Measurements from ENCODE around the gene CDH23. TPM values are rescaled to one million over a fixed set of nuclear protein-coding genes. Genes with fewer than 3 reads are reported as not detected.

CDH23 gene
- total and polyA plus RNA-seq, 2 donors (not counting 1 experiment from before 2014, with no cell fraction given) = 0.37 to 0.89 TPM

GRCh38 chr10:71429304-71429703 is 32.6 kb downstream of the CDH23 start:
- TF ChIP-seq CTCF (IDR thresholded peaks at IDR 0.05) (no peak), EZH2 (IDR thresholded peaks at IDR 0.05; ENCODE audit: borderline replicate concordance, insufficient read depth, low read depth, low read length, poor library complexity, severe bottlenecking) (no peak)
- Mint-ChIP-seq H3K4me1 (no peaks in the 10 kb centered on the region), H3K9me3 (ENCODE audit: insufficient read depth) (no peaks in the 10 kb centered on the region), H3K27ac (no peak overlapping the region), H3K4me3 (no peak overlapping the region), H3K27me3 (peaks cover 30% of the 10 kb centered on the region)
- H3K79me2 ChIP-seq (ENCODE audit: control insufficient read depth, insufficient read depth, low read length) = no peaks in the 10 kb centered on the region
- H3K9ac ChIP-seq (ENCODE audit: low read length) = no peak overlapping the region
- no peaks in the 10 kb centered on the region for H4K20me1 ChIP-seq (ENCODE audit: control insufficient read depth, insufficient read depth, low read length, poor library complexity, severe bottlenecking)
- no peaks in the 10 kb centered on the region for H3K4me1 ChIP-seq (ENCODE audit: control insufficient read depth in 2 of 2, insufficient read depth in 2 of 2, low read length in 2 of 2)
- H3K27ac ChIP-seq (ENCODE audit: low read length in 2 of 2) = no peak overlapping the region
- H3K4me2 ChIP-seq (replicated peaks; ENCODE audit: low read depth, low read length, poor library complexity, severe bottlenecking) = no peak overlapping the region
- ChIA-PET POLR2A (no interaction called here), CTCF (interaction anchor here (1.3 kb wide), 1 partner anchor 140 kb away, joined by 3 read pairs; no protein-coding TSS in a partner anchor)
- peaks cover 0 to 4% (median 0%) of the 10 kb centered on the region in 3 donors for H3K9me3 ChIP-seq (ENCODE audit: control extremely low read depth in 1 of 3, control insufficient read depth in 2 of 3, insufficient read depth in 1 of 3, low read length in 2 of 3)
- H3K4me3 ChIP-seq (ENCODE audit: control extremely low read depth in 1 of 5, extremely low read depth in 1 of 5, insufficient read depth in 1 of 5, low read depth in 2 of 5, low read length in 4 of 5) = no peak overlapping the region
- peaks cover 0 to 6% (median 0%) of the 10 kb centered on the region in 4 experiments for H3K27me3 ChIP-seq (replicated peaks in 1 of 4; ENCODE audit: control extremely low read depth in 1 of 4, control insufficient read depth in 3 of 4, insufficient read depth in 4 of 4, low read length in 3 of 4)
- no peak overlapping the region for H2AFZ ChIP-seq (ENCODE audit: insufficient read depth, low read depth, low read length, poor library complexity, severe bottlenecking)
- ATAC-seq (ENCODE audit: low read depth) (no peak), DNase-seq (no peak)
- WGBS (ENCODE audit: insufficient coverage) = 92% methylated on average over 8 of the region's 8 CpGs
- intact Hi-C loops (cut with micrococcal nuclease) = no loop called here
- H3K36me3 ChIP-seq (replicated peaks in 1 of 2; ENCODE audit: control extremely low read depth in 1 of 2, control insufficient read depth in 1 of 2, extremely low read depth in 1 of 2, insufficient read depth in 2 of 2, low read length in 1 of 2) = no peaks in the 10 kb centered on the region

- no peak overlapping the region for H3K4me3 Mint-ChIP-seq
- no peak overlapping the region for H3K9ac ChIP-seq (ENCODE audit: low read length)
- no peak for TF ChIP-seq CTCF (IDR thresholded peaks at IDR 0.05)
- no peak for TF ChIP-seq EZH2 (IDR thresholded peaks at IDR 0.05; ENCODE audit: borderline replicate concordance, insufficient read depth, low read depth, low read length, poor library complexity, severe bottlenecking)
- H3K79me2 ChIP-seq (ENCODE audit: control insufficient read depth, insufficient read depth, low read length) = no peaks in the 10 kb centered on the region
- no peaks in the 10 kb centered on the region for H3K9me3 Mint-ChIP-seq (ENCODE audit: insufficient read depth)
- ATAC-seq (ENCODE audit: low read depth) = no peak
- H4K20me1 ChIP-seq (ENCODE audit: control insufficient read depth, insufficient read depth, low read length, poor library complexity, severe bottlenecking) = no peaks in the 10 kb centered on the region
- no peaks in the 10 kb centered on the region for H3K27me3 ChIP-seq (replicated peaks in 1 of 4; ENCODE audit: control extremely low read depth in 1 of 4, control insufficient read depth in 3 of 4, insufficient read depth in 4 of 4, low read length in 3 of 4)
- ChIA-PET CTCF (interaction anchor here (0.7 to 1.3 kb wide), 2 partner anchors 132 to 139 kb away, joined by 3 read pairs; no protein-coding TSS in a partner anchor), POLR2A (no interaction called here)
- H3K27ac Mint-ChIP-seq = no peak overlapping the region
- H3K4me3 ChIP-seq (ENCODE audit: control extremely low read depth in 1 of 5, extremely low read depth in 1 of 5, insufficient read depth in 1 of 5, low read depth in 2 of 5, low read length in 4 of 5) = no peak overlapping the region
- DNase-seq = no peak
- peaks cover 24% of the 10 kb centered on the region for H3K27me3 Mint-ChIP-seq
- H3K27ac ChIP-seq (ENCODE audit: low read length in 2 of 2) = no peak overlapping the region
- no peaks in the 10 kb centered on the region for H3K36me3 ChIP-seq (replicated peaks in 1 of 2; ENCODE audit: control extremely low read depth in 1 of 2, control insufficient read depth in 1 of 2, extremely low read depth in 1 of 2, insufficient read depth in 2 of 2, low read length in 1 of 2)
- no peak overlapping the region for H3K4me2 ChIP-seq (replicated peaks; ENCODE audit: low read depth, low read length, poor library complexity, severe bottlenecking)
- no peaks in the 10 kb centered on the region for H3K4me1 Mint-ChIP-seq
- H3K9me3 ChIP-seq (ENCODE audit: control extremely low read depth in 1 of 3, control insufficient read depth in 2 of 3, insufficient read depth in 1 of 3, low read length in 2 of 3) = peaks cover 0 to 4% (median 0%) of the 10 kb centered on the region in 3 donors
- intact Hi-C loops (cut with micrococcal nuclease) = no loop called here
- no peaks in the 10 kb centered on the region for H3K4me1 ChIP-seq (ENCODE audit: control insufficient read depth in 2 of 2, insufficient read depth in 2 of 2, low read length in 2 of 2)
- no peak overlapping the region for H2AFZ ChIP-seq (ENCODE audit: insufficient read depth, low read depth, low read length, poor library complexity, severe bottlenecking)
- 96% methylated on average over 2 of the region's 2 CpGs for WGBS (ENCODE audit: insufficient coverage)
Measured at GRCh38 chr10:71429929-71430328, 33.2 kb downstream of the CDH23 start.
